ENCODE results near the gene RCE1. TPM values are rescaled to one million over a fixed set of nuclear protein-coding genes. Genes with fewer than 3 reads are reported as not detected.
"Not testable (repeated sequence)": the region's sequence is repeated elsewhere in the genome, so short reads cannot be mapped to it uniquely, and the experiment has no call there.

Gene RCE1, protein sequence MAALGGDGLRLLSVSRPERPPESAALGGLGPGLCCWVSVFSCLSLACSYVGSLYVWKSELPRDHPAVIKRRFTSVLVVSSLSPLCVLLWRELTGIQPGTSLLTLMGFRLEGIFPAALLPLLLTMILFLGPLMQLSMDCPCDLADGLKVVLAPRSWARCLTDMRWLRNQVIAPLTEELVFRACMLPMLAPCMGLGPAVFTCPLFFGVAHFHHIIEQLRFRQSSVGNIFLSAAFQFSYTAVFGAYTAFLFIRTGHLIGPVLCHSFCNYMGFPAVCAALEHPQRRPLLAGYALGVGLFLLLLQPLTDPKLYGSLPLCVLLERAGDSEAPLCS
- polyA plus RNA-seq (2012; ENCODE audit: insufficient read depth, insufficient read length), result 35.1 TPM

DNA sequence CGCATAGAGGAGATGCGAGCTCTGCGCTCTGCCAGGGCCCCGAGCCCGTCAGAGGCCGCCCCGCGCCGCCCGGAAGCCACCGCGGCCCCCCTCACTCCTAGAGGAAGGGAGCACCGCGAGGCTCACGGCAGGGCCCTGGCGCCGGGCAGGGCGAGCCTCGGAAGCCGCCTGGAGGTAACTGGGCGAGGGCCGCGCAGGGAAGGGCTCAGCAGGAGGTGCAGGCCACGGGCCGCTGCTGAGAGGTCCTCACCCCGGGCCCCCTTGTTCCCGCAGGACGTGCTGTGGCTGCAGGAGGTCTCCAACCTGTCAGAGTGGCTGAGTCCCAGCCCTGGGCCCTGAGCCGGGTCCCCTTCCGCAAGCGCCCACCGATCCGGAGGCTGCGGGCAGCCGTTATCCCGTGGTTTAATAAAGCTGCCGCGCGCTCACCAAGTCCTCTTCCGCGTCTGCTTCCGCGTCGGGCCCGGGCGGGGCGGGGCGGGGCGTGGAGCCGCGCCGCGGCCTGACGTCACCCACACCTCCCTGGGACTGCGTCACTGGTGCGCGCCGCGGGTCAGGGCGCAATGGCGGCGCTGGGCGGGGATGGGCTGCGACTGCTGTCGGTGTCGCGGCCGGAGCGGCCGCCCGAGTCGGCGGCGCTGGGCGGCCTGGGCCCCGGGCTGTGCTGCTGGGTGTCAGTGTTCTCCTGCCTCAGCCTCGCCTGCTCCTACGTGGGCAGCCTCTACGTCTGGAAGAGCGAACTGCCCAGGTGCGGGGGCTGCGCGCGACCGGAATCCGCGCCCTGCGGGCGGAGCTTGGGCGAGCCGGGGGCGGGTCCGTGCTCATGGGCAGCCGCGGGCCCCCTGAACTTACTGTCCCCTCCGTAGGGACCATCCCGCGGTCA is at the start of gene RCE1:
Gene RCE1 (plus strand): TSS at position 546 of the 880 bp plus-strand sequence. CDS start 15 bp downstream, at position 561.
- peak; percentile 81 for DNase-seq (ENCODE audit: low read depth, low spot score)
- H3K4me3 ChIP-seq (ENCODE audit: low read length), result peak within 1 kb of the TSS; percentile 96

DNA sequence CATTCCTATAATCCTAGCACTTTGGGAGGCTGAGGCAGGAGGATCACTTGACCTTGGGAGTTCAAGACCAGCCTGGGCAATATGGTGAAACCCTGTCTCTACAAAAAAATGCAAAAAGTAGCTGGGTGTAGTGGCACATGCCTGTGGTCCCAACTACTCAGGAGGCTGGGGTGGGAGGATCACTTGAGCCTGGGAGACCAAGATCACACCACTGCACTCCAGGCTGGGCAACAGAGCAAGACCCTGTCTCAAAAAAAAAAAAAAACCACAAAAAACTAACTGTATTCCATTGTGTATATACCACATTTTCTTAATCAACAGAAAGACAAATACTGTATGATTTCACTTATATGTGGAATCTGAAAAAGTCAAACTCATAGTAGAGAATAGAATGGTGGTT is 43.4 kb upstream of the RCE1 start:
- DNase-seq (ENCODE audit: low read depth, low spot score); H3K4me3 ChIP-seq (ENCODE audit: low read length): not testable (repeated sequence)

DNA sequence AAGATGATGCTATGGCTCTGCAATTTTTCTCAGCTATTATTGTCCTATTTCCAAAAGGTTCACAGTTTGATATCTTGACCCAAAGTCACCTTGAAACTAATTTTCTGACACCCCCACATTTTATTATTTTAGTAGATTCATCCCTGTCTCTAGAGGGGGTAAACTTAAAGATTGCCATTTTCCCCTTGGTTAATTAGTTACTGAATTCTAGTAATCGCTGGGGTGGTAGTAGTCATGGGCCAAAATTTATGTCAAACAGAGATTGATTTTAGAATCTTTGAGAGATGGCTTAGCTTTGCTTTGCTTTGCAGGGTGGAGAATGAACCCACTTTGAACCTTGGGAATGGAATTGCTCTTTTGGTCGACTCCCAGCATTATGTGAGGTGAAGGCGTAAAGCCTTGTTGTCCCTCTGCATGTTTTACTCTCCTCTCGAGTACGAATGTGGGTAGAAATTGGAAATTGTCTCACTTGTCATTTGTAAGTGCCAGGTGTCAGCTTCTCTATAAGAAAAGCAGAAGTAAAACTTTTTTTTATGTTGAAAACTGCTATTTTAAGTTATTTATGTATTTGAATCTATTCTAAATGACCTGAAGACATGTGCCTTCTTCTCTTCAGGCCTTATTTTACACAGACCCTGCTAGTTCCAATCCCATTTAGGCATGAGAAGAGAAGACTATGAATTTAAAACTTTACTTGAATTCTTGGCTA is 42.4 kb upstream of the RCE1 start:
- H3K4me3 ChIP-seq (ENCODE audit: low read length), result no peak overlapping the region
- no peak for DNase-seq (ENCODE audit: low read depth, low spot score)

DNA sequence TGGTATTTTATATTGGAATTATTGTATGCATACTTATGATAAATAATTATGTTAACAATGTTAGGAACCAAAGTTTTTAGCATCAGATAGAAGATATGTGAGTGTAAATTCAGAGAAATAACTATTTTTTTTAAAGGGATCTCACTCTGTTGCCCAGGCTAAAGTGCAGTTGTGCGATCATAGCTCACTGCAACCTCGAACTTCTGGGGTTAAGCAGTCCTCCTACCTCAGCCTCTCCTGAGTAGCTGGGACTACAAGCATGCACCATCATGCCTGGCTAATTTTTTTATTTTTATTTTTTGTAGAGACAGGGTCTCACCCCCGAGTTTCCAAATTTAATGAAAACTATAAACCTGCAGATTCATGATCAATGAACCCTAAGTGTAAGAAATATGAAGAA is 33.6 kb upstream of the RCE1 start:
- DNase-seq (ENCODE audit: low read depth, low spot score), result no peak
- H3K4me3 ChIP-seq (ENCODE audit: low read length), result no peak overlapping the region

DNA sequence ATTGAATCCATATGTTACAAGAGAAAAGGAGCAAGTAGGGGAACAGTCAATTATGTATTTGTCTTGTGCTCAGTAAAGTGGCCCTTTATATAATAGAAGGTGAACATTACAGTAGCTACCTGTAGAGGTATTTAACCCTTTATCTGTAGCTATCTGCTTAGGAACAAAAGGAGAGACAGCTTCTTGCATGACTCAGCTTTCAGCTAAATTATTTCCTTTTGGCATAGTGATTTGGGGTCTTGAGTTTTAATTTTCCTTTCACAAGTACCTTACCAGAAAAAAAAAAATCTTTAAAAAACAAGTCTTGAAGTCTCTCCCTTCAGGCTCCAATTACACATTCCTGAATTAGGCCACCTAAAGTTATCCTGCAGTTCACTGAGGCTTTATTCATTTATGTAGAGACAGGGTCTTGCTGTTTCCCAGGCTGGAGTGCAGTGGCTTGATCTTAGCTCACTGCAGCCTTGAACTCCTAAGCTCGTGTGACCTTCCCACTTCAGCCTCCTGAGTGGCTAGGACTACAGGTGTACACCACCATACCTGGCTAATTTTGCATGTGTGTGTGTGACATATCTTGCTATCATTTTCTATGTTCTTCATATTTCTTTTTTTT is 32.6 kb upstream of the RCE1 start:
- no peak for DNase-seq (ENCODE audit: low read depth, low spot score)
- H3K4me3 ChIP-seq (ENCODE audit: low read length), result no peak overlapping the region

DNA sequence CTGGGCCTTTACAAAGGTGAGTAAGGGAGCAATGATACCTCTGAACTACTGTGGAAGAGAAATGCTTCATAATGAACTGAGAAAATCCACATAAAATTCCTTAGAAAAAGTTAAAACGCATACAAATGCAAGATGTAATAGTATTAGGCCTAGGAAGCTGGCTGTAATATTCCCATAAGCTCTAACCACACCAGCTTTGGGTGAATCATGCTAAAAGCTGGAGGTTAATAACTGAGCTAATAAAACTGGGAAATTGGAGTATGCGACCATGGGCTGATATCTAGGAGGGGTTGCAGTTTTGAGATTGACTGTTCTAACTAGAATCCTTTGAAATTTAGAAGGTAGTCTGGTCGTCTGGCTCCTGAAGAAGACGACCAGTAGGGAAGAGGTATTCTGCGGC is 28.6 kb upstream of the RCE1 start:
- no peak for DNase-seq (ENCODE audit: low read depth, low spot score)
- no peak overlapping the region for H3K4me3 ChIP-seq (ENCODE audit: low read length)

DNA sequence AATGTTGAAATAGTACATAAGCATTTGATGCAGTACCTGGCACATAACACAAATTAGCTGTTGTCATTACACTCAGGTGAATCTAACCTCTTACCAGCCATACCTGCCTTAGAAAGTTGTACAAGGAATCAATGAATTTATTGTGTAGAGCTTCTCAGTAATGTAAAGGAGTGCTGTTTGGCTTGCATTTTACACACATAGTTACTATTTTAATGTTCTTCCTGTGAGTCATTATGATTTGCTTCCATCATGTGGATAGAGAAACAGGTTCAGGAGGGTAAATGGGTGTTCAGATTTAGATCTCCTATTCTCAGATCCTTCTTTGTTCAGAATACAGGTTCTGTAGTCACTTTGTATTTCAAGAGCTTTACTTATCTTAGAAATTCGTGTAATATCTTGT is 27.6 kb upstream of the RCE1 start:
- no peak overlapping the region for H3K4me3 ChIP-seq (ENCODE audit: low read length)
- no peak for DNase-seq (ENCODE audit: low read depth, low spot score)

DNA sequence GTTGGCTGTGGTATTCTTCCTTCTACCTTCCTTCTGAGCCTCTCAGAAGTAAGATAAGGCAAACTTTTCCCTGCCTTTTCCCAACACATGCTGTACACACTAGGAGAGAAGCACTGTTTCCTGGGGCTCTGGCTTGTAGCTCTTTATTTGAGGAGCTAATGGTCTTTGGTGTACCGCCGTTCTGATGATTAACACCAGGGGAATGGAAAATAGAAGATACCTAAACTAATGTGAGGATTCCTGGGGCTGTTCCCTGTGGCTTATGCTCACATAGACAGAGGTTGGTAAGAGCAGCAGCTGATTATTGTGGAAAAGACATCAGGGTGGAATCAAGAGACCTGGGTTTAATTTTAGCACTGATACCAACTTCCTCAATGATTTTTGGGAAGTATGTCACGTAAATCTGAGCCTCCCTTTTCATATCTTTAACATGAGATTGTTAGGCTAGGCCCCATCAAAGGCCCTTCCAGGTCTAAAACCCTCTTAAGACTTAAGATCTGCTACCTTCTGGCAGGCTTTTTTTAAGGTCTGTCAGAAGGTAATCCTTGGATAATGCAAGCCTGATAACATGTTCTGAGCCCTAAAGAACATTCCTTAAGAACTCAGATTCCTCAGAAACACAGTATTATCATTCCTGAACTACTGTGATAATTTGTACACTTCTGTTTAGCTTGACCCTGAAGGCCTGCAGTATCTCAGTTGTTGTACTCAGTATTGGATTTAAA is 24.8 kb upstream of the RCE1 start:
- no peak overlapping the region for H3K4me3 ChIP-seq (ENCODE audit: low read length)
- no peak for DNase-seq (ENCODE audit: low read depth, low spot score)

DNA sequence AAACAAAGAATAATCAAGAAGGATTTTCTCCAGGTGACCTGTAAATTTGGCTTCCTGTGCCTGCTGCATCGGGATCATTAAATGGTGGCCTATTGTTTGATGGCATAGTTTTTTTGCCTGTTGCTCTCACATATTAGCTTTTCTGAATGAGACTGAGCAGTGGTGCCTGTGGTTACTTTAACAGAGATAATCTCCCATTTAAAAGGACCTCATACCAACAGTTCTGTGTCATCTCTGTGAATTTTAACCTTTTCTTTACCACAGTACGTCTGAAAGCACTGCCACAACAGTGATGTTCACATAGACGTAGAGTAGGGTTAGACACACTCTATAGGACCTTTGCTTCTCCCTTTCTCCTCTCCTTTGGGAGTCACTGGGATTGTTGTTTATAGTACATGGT is 22.9 kb upstream of the RCE1 start:
- no peak for DNase-seq (ENCODE audit: low read depth, low spot score)
- no peak overlapping the region for H3K4me3 ChIP-seq (ENCODE audit: low read length)

DNA sequence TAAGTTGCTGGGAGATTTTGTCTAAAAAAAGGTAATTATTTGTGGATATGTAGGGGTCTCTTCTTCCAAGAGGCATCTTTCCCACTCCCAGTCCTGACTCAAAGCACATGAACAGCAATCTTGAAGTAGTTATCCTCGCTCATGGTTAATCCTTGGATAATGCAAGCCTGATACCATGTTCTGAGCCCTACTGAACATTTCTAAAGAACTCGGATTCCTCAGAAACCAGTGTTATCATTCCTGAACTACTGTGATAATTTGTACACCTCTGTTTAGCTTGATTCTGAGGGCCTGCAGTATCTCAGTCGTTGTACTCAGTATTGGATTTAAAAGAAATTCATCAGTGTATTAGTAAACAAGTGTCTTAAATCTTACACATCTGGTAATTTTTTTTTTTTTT is 22.3 kb upstream of the RCE1 start:
- no peak for DNase-seq (ENCODE audit: low read depth, low spot score)

DNA sequence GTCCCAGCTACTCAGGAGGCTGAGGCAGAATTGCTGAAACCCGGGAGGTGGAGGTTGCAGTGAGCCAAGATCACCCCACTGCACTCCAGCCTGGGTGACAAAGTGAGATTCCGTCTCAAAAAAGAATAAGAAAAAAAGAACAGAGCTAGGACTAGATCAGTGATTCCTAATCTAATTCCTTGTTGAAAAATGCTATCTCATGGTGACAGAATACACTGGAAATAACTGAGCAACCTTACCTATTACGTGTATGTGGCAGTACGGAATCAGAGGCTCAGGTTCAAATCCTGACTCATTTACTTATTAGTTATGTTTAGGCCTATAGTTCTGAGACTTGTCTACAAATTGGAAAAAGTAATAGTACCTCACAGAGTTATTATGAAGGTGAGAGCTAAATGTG is 19.5 kb upstream of the RCE1 start:
- no peak for DNase-seq (ENCODE audit: low read depth, low spot score)
- no peak overlapping the region for H3K4me3 ChIP-seq (ENCODE audit: low read length)

More for the DNA sequence above, 22.3 kb upstream of the RCE1 start:
- H3K4me3 ChIP-seq (ENCODE audit: low read length), result no peak overlapping the region

DNA sequence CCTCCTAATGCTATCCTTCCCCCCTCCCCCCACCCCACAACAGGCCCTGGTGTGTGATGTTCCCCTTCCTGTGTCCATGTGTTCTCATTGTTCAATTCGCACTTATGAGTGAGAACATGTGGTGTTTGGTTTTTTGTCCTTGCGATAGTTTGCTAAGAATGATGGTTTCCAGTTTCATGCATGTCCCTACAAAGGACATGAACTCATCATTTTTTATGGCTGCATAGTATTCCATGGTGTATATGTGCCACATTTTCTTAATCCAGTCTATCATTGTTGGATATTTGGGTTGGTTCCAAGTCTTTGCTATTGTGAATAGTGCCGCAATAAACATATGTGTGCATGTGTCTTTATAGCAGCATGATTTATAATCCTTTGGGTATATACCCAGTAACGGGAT is 18.7 kb upstream of the RCE1 start:
- not testable (repeated sequence) for H3K4me3 ChIP-seq (ENCODE audit: low read length); DNase-seq (ENCODE audit: low read depth, low spot score)

DNA sequence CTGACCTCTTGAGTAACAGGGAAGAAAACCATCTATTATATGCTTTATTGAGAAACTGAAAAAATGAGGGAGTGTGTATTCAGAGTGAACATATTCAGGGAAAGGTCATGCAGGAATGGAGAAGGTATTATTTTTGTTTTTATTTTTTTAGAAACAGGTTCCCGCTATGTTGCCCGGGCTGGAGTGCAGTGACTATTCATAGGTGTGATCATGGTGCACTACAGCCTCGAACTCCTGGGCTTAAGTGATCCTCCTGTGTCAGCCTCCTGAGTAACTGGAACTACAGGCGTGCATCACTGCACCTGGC is 8.7 kb upstream of the RCE1 start:
- H3K4me3 ChIP-seq (ENCODE audit: low read length), result no peak overlapping the region
- DNase-seq (ENCODE audit: low read depth, low spot score), result no peak

DNA sequence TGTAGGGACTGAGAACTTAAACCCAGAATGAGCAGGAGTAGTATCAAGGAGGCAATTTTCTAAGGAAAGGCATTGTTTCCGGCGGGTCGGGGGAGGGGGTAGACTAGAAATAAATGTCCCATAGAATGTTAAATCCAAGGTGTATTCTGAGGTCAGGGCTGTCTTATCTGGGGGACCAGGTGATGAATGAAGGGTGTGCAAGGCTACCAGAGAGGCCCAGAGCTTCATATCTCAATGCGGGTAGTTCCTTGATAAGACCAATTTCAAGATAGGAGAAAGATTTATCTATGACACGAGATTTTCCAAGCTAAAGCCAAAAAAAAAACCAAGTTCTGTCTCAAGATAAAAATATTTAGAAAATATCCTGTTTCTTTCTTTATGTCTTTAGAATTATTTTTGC is 8.3 kb upstream of the RCE1 start:
- no peak for DNase-seq (ENCODE audit: low read depth, low spot score)
- H3K4me3 ChIP-seq (ENCODE audit: low read length), result no peak overlapping the region

DNA sequence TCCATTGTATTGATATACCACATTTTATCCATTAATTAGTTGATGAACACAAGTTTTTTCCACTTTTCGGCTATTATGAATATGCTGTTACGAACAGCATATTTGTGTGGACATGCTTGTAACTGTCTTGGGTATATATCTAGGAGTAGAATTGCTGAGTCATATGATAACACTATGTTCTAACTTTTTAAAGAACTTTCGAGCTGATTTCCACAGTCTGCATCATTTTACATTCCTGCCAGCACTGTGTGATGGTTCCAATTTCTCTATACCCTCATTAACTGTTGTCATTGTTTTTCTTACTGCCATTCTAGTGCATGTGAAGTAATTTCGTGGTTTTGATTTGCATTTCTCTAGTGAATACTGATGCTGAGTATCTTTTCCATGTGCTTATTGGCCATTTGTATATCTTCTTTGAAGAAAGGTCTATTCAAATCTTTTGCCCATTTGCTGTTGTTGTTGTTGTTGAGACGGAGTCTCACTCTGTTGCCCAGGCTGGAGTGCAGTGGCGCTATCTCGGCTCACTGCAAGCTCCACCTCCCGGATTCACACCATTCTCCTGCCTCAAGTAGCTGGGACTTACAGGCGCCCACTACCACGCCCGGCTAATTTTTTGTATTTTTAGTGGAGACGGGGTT is 7.4 kb upstream of the RCE1 start:
- DNase-seq (ENCODE audit: low read depth, low spot score), result no peak
- no peak overlapping the region for H3K4me3 ChIP-seq (ENCODE audit: low read length)

DNA sequence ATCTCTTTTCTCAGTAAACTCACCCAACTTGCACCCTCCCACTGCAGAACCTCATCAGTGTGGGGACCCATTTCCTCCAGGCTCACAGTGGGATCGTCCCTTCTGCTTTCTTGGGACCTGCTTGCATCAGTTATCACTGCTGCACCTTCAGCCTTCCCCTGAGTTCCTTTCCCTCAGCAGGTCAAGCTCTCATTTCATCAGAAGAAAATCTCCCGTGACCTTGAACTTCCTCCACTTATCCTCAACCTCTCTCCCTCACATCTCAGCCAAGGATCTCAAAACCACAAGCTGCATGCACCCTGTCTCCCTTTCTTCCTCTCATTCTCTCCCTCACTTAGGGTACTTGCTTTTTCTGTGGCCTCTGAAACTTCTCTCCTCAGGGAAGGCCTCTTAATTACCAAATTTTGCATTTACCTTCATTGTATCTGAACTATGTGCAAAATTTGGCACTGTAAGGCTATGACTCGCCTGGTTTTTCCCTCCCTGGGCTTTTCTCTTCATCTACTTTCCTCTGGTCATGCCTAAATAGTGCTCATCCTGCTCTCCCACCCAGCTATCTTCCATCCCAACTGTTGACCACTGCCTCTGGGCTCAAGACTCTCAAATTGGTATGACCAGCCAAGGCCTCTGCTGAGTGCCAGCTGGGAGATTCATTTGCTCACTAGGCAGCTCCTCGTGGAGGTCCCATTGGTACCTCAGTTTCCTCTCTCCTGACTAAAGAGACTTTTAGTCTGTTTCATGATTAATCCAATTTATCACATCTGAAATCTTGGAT is 2.7 kb upstream of the RCE1 start:
- no peak overlapping the region for H3K4me3 ChIP-seq (ENCODE audit: low read length)
- DNase-seq (ENCODE audit: low read depth, low spot score), result no peak

DNA sequence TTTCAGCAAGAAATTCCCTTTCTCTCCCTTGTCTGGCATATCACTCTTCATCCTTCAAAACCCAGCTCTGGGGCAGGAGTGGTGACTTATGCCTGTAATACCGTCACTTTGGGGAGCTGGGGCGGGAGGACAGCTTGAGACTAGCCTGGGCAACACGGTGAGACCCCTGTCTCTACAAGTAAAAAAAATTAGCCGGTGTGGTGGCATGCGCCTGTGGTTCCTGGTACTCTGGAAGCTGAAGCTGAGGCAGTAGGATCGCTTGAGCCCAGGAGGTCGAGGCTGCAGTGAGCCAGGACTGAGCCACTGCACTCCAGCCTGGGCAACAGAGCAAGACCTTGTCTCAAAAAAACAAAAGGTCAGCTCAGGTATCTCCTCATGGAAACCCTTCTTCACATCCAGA is 1.4 kb upstream of the RCE1 start:
- no peak for DNase-seq (ENCODE audit: low read depth, low spot score)
- H3K4me3 ChIP-seq (ENCODE audit: low read length), result peak overlapping the region; percentile 91

DNA sequence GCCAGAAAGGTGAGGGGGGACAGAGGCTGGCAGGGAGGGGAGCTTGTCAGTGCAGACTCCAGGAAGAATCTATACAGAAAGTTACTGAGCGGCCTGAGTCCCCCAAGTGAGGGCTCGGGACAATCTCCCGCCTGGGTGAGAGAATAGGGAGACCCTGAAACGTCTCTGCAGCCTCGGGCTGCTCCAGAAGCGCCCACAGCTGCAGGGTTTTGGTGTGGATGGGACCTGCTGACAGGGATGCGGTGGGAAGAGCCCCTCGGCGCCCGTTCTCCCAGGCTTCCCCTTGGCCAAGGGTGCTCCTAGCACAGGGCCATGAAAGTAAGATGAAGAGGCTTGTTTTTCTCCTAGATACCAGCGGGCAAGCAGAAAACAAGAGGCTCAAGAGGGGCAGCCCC is 743 bp upstream of the RCE1 start:
- peak overlapping the region; percentile 91 for H3K4me3 ChIP-seq (ENCODE audit: low read length)
- no peak for DNase-seq (ENCODE audit: low read depth, low spot score)

Measured in Jurkat, Clone E6-1 (cell line).